ENCODE data around the gene THOP1. TPM values are rescaled to one million over a fixed set of nuclear protein-coding genes. Genes with fewer than 3 reads are reported as not detected.

The THOP1 gene
- total RNA-seq, 1 experiment from 2014 or later = 143 TPM

DNA sequence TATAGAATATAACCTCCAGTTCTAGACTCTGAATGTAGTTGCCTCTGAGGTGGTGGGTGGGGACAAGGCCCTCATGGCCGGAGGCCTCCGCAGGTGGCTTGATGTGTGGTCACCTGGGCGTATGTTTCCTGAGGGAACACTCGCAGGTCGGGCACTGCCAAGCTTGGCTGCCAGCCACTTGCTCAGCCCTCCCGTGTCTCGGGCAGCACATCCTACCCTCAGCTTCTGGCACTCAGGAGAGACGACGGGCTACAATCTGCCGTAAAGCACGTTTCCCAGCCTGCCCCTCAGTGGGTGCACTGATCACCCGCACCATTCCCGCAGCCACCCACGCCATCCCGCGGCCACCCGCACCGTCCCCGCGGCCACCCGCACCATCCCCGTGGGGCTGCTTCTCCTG, 15.2 kb downstream of the THOP1 start:
- intact Hi-C loops (cut with micrococcal nuclease; ENCODE audit: unreplicated experiment) (no loop called here), in situ Hi-C loops (cut with HindIII; ENCODE audit: low pct_unique_long_range_greater_than_20kb, low sequenced_read_pairs) (no loop called here)
- Histone ChIP-seq H3K4me1 (ENCODE audit: control insufficient read depth, insufficient read depth, low read length) (no peaks in the 10 kb centered on the region), H3K9me3 (ENCODE audit: control insufficient read depth, insufficient read depth, low read depth, low read length) (no peaks in the 10 kb centered on the region), H3K4me3 (ENCODE audit: low read depth in 2 of 2, low read length in 2 of 2) (no peak overlapping the region), H3K27ac (ENCODE audit: low read length) (no peak overlapping the region), H3K36me3 (ENCODE audit: control insufficient read depth, insufficient read depth, low read length) (no peaks in the 10 kb centered on the region), H3K27me3 (ENCODE audit: control insufficient read depth, insufficient read depth, low read length) (no peaks in the 10 kb centered on the region)
- TF ChIP-seq POLR2AphosphoS5 (IDR thresholded peaks at IDR 0.05; ENCODE audit: low read depth, low read length) (no peak), TCF7L2 (IDR thresholded peaks at IDR 0.05; ENCODE audit: low read depth, low read length) (no peak), SIN3A (IDR thresholded peaks at IDR 0.05; ENCODE audit: borderline replicate concordance, insufficient read depth, low read depth, low read length) (no peak)
- TF ChIP-seq, protein P1, sequence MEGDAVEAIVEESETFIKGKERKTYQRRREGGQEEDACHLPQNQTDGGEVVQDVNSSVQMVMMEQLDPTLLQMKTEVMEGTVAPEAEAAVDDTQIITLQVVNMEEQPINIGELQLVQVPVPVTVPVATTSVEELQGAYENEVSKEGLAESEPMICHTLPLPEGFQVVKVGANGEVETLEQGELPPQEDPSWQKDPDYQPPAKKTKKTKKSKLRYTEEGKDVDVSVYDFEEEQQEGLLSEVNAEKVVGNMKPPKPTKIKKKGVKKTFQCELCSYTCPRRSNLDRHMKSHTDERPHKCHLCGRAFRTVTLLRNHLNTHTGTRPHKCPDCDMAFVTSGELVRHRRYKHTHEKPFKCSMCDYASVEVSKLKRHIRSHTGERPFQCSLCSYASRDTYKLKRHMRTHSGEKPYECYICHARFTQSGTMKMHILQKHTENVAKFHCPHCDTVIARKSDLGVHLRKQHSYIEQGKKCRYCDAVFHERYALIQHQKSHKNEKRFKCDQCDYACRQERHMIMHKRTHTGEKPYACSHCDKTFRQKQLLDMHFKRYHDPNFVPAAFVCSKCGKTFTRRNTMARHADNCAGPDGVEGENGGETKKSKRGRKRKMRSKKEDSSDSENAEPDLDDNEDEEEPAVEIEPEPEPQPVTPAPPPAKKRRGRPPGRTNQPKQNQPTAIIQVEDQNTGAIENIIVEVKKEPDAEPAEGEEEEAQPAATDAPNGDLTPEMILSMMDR (IDR thresholded peaks at IDR 0.05) = no peak
- TF ChIP-seq, protein P2, sequence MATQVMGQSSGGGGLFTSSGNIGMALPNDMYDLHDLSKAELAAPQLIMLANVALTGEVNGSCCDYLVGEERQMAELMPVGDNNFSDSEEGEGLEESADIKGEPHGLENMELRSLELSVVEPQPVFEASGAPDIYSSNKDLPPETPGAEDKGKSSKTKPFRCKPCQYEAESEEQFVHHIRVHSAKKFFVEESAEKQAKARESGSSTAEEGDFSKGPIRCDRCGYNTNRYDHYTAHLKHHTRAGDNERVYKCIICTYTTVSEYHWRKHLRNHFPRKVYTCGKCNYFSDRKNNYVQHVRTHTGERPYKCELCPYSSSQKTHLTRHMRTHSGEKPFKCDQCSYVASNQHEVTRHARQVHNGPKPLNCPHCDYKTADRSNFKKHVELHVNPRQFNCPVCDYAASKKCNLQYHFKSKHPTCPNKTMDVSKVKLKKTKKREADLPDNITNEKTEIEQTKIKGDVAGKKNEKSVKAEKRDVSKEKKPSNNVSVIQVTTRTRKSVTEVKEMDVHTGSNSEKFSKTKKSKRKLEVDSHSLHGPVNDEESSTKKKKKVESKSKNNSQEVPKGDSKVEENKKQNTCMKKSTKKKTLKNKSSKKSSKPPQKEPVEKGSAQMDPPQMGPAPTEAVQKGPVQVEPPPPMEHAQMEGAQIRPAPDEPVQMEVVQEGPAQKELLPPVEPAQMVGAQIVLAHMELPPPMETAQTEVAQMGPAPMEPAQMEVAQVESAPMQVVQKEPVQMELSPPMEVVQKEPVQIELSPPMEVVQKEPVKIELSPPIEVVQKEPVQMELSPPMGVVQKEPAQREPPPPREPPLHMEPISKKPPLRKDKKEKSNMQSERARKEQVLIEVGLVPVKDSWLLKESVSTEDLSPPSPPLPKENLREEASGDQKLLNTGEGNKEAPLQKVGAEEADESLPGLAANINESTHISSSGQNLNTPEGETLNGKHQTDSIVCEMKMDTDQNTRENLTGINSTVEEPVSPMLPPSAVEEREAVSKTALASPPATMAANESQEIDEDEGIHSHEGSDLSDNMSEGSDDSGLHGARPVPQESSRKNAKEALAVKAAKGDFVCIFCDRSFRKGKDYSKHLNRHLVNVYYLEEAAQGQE (IDR thresholded peaks at IDR 0.05; ENCODE audit: insufficient read depth in 1 of 2, low read depth in 2 of 2, low read length in 1 of 2) = no peak
- ATAC-seq = no peak
- DNase-seq (ENCODE audit: low read depth, low spot score) = no peak
- POLR2A ChIA-PET = interaction anchor here (0.6 kb wide), 1 partner anchor 171 kb away, joined by 3 read pairs; no protein-coding TSS in a partner anchor
- BruUV-seq (replicated peaks) = no TSS peak
- CTCF ChIA-PET = no interaction called here

GRCh38 chr19:2802826-2803225, 17.5 kb downstream of the THOP1 start:
- intact Hi-C loops (cut with micrococcal nuclease; ENCODE audit: unreplicated experiment) = no loop called here
- no peak overlapping the region for H3K27ac ChIP-seq (ENCODE audit: low read length)
- no peaks in the 10 kb centered on the region for H3K4me1 ChIP-seq (ENCODE audit: control insufficient read depth, insufficient read depth, low read length)
- H3K36me3 ChIP-seq (ENCODE audit: control insufficient read depth, insufficient read depth, low read length) = no peaks in the 10 kb centered on the region
- POLR2A ChIA-PET = no interaction called here
- CTCF ChIA-PET = no interaction called here
- in situ Hi-C loops (cut with HindIII; ENCODE audit: low pct_unique_long_range_greater_than_20kb, low sequenced_read_pairs) = no loop called here
- no peaks in the 10 kb centered on the region for H3K27me3 ChIP-seq (ENCODE audit: control insufficient read depth, insufficient read depth, low read length)
- no peaks in the 10 kb centered on the region for H3K9me3 ChIP-seq (ENCODE audit: control insufficient read depth, insufficient read depth, low read depth, low read length)
- no peak overlapping the region for H3K4me3 ChIP-seq (ENCODE audit: low read depth in 2 of 2, low read length in 2 of 2)
- DNase-seq (ENCODE audit: low read depth, low spot score) = no peak
- TF ChIP-seq SIN3A (IDR thresholded peaks at IDR 0.05; ENCODE audit: borderline replicate concordance, insufficient read depth, low read depth, low read length) (no peak), POLR2AphosphoS5 (IDR thresholded peaks at IDR 0.05; ENCODE audit: low read depth, low read length) (no peak), TCF7L2 (IDR thresholded peaks at IDR 0.05; ENCODE audit: low read depth, low read length) (no peak)
- TF ChIP-seq, protein P2 (IDR thresholded peaks at IDR 0.05; ENCODE audit: insufficient read depth in 1 of 2, low read depth in 2 of 2, low read length in 1 of 2) = no peak
- TF ChIP-seq, protein P1 (IDR thresholded peaks at IDR 0.05) = no peak
- BruUV-seq (replicated peaks) = no TSS peak
- no peak for ATAC-seq

Data from Panc1 (cell line).